Gastrocnemius medialis (tissue), 4 donors: ENCODE results near the gene ARL13A. TPM values are rescaled to one million over a fixed set of nuclear protein-coding genes. Genes with fewer than 3 reads are reported as not detected.

Experiments used
- ATAC-seq, 2 donors: fragments of 150-250 bp; one replicate each; pipeline ENCODE4 v1.9.1; 2016
- DNase-seq, 2 donors: peaks; one replicate each; pipeline ENCODE4 v3.0.0-alpha.2; 2019
- H3K27ac ChIP-seq, 4 donors: fragments of 200-600 bp; sonication (generic); 1 replicate in 1 of 4; 2 replicates in 3 of 4; pipeline ENCODE4 v1.5.1; 2016 to 2018; ENCODE audit warnings: mild to moderate bottlenecking in 2 of 4, moderate library complexity in 1 of 4
- H3K27me3 ChIP-seq, 3 donors: fragments of 200-600 bp; sonication (generic) in 2 of 3; 1 replicate in 1 of 3; 2 replicates in 2 of 3; pipeline versions ENCODE4 v1.5.1 to v1.6.0; 2016 to 2019; ENCODE audit warnings: mild to moderate bottlenecking in 1 of 3, moderate library complexity in 1 of 3
- H3K36me3 ChIP-seq, 2 donors: fragments of 200-600 bp; sonication (generic) in 1 of 2; one replicate each; pipeline ENCODE4 v1.5.1; 2017 to 2018
- H3K4me1 ChIP-seq, 2 donors: fragments of 200-600 bp; sonication (generic) in 1 of 2; one replicate each; pipeline ENCODE4 v1.5.1; 2016 to 2017; ENCODE audit warnings: mild to moderate bottlenecking in 2 of 2
- H3K4me3 ChIP-seq, 4 donors: fragments of 200-600 bp; sonication (generic) in 3 of 4; 1 replicate in 1 of 4; 2 replicates in 3 of 4; pipeline ENCODE4 v1.5.1; 2016 to 2019; ENCODE audit warnings: mild to moderate bottlenecking in 2 of 4
- H3K9me3 ChIP-seq, 3 donors: fragments of 200-600 bp; sonication (generic) in 2 of 3; 1 replicate in 1 of 3; 2 replicates in 2 of 3; pipeline ENCODE4 v1.5.1; 2016 to 2019
- POLR2A ChIP-seq, 2 donors: fragments of 450-650 bp; IDR thresholded peaks; one replicate each; pipeline ENCODE4 v1.6.1; 2017; ENCODE audit warnings: antibody characterized with exemption in 2 of 2, mild to moderate bottlenecking in 2 of 2, moderate library complexity in 2 of 2
- in situ Hi-C, 4 donors: fragments of 200-750 bp; cut with MboI; loops; one replicate each; pipeline versions ENCODE4 v1.15.0 to v1.8.0; 2017; ENCODE audit warnings: low sequenced_read_pairs in 4 of 4
- intact Hi-C: fragments of 100-400 bp; cut with DNase I; formaldehyde crosslinking; loops from one replicate; pipeline ENCODE4 v1.15.1; 2023; ENCODE audit warnings: low total_unique reads
- total RNA-seq, 4 donors: library from RNA; depleted of rRNA; stranded (reverse); fragments of >200 nt; gene quantifications; one replicate each; pipeline versions ENCODE4 v1.1.0 to v1.2.3, GENCODE V29; 2016
- TF ChIP-seq, protein P1 (sequence below), 5 experiments: fragments of 450-650 bp in 3 of 5; fragments of 200-600 bp in 2 of 5; sonication (generic) in 2 of 5; IDR thresholded peaks in 4 of 5; conservative IDR thresholded peaks in 1 of 5; 1 replicate in 4 of 5; 2 replicates in 1 of 5; pipeline ENCODE4 v1.5.1; 2016 to 2019; ENCODE audit warnings: antibody characterized with exemption in 5 of 5, mild to moderate bottlenecking in 3 of 5, moderate library complexity in 3 of 5

Gene ARL13A
- total RNA-seq: not detected

DNA sequence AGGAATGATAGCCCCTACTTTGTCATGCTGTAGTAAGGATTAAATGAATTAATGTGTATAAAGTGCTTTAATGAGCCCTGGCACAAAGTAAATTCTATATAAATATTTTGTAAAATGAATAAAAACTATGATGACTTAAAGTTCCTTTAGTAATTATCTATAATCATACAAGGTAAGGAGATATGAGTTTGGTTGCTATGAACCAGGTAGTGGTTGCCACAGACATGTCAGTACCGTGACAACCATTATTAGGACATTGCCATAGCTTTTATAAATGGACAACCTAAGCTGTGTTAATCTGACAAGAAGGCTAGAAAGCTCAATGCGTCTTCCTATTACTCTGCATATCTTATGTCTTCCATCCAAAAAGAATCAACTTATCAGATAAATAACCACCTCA lies at the start of gene ARL13A:
ARL13A (plus strand) TSS at position 301 of the 400 bp plus-strand sequence. CDS start 3,982 bp downstream, outside the sequence.
- Histone ChIP-seq H3K9me3 (no peaks in the 10 kb centered on the region), H3K27ac (no peak within 1 kb of the TSS), H3K36me3 (no peaks in the 10 kb centered on the region), H3K4me3 (no peak within 1 kb of the TSS), H3K27me3 (no peaks in the 10 kb centered on the region), H3K4me1 (no peaks in the 10 kb centered on the region)
- DNase-seq (no peak), ATAC-seq (no peak)
- in situ Hi-C loops: no loop called here
- TF ChIP-seq, protein P1, sequence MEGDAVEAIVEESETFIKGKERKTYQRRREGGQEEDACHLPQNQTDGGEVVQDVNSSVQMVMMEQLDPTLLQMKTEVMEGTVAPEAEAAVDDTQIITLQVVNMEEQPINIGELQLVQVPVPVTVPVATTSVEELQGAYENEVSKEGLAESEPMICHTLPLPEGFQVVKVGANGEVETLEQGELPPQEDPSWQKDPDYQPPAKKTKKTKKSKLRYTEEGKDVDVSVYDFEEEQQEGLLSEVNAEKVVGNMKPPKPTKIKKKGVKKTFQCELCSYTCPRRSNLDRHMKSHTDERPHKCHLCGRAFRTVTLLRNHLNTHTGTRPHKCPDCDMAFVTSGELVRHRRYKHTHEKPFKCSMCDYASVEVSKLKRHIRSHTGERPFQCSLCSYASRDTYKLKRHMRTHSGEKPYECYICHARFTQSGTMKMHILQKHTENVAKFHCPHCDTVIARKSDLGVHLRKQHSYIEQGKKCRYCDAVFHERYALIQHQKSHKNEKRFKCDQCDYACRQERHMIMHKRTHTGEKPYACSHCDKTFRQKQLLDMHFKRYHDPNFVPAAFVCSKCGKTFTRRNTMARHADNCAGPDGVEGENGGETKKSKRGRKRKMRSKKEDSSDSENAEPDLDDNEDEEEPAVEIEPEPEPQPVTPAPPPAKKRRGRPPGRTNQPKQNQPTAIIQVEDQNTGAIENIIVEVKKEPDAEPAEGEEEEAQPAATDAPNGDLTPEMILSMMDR (IDR thresholded peaks at IDR 0.05 in 4 of 5, conservative IDR thresholded peaks at IDR 0.05 in 1 of 5): no peak
- TF ChIP-seq POLR2A (IDR thresholded peaks at IDR 0.05): no peak
- intact Hi-C loops: no loop called here

DNA sequence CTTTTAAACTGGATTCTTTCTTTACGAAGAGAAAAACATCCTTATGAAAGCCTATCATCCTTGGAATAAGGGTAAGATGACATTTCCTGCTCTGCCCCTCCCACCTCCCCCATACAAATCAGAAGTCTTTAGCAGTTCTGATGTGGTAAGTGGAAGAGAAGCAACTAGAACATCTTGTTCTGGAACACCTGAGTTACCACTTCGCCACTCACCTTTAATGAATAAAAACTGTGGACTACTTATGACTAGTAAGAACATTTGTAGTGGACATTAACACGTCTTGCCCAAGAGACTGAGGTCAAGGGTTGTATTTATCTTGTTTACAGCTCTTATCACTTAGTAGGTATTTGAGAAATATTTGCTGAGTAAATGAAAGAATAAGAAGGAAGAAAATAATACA lies 45.1 kb upstream of the ARL13A start:
- Histone ChIP-seq H3K9me3 (no peaks in the 10 kb centered on the region), H3K4me1 (no peaks in the 10 kb centered on the region), H3K36me3 (no peaks in the 10 kb centered on the region), H3K27ac (no peak overlapping the region), H3K27me3 (peaks cover 0 to 13% (median 5%) of the 10 kb centered on the region in 3 donors), H3K4me3 (no peak overlapping the region)
- DNase-seq (no peak), ATAC-seq (no peak)
- in situ Hi-C loops: no loop called here
- intact Hi-C loops: no loop called here
- TF ChIP-seq POLR2A (IDR thresholded peaks at IDR 0.05): no peak
- TF ChIP-seq, protein P1 (IDR thresholded peaks at IDR 0.05 in 4 of 5, conservative IDR thresholded peaks at IDR 0.05 in 1 of 5): no peak

DNA sequence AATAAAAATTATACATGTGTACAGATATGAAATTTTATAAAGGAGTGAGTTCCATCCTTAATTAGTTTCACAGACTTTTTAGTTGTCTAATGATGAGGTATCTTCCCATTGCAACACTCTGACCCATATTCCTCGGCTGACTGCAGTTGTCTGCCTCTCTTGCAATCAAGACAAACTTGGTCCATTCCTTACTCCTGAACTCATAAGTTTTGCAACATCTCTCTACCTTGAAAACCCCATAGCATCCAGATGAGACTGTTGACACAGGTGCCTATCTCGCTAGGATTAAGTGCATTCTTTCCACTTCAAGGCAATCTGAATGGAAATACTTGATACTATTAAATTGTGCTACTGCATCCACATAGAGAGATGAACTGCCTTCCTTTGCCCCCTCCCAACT lies 43.1 kb upstream of the ARL13A start:
- Histone ChIP-seq H3K4me1 (no peaks in the 10 kb centered on the region), H3K36me3 (no peaks in the 10 kb centered on the region), H3K27ac (no peak overlapping the region), H3K27me3 (peaks cover 0 to 18% (median 5%) of the 10 kb centered on the region in 3 donors), H3K4me3 (no peak overlapping the region), H3K9me3 (no peaks in the 10 kb centered on the region)
- intact Hi-C loops (no loop called here), in situ Hi-C loops (no loop called here)
- DNase-seq (no peak), ATAC-seq (no peak)
- TF ChIP-seq POLR2A (IDR thresholded peaks at IDR 0.05): no peak
- TF ChIP-seq, protein P1 (IDR thresholded peaks at IDR 0.05 in 4 of 5, conservative IDR thresholded peaks at IDR 0.05 in 1 of 5): no peak

DNA sequence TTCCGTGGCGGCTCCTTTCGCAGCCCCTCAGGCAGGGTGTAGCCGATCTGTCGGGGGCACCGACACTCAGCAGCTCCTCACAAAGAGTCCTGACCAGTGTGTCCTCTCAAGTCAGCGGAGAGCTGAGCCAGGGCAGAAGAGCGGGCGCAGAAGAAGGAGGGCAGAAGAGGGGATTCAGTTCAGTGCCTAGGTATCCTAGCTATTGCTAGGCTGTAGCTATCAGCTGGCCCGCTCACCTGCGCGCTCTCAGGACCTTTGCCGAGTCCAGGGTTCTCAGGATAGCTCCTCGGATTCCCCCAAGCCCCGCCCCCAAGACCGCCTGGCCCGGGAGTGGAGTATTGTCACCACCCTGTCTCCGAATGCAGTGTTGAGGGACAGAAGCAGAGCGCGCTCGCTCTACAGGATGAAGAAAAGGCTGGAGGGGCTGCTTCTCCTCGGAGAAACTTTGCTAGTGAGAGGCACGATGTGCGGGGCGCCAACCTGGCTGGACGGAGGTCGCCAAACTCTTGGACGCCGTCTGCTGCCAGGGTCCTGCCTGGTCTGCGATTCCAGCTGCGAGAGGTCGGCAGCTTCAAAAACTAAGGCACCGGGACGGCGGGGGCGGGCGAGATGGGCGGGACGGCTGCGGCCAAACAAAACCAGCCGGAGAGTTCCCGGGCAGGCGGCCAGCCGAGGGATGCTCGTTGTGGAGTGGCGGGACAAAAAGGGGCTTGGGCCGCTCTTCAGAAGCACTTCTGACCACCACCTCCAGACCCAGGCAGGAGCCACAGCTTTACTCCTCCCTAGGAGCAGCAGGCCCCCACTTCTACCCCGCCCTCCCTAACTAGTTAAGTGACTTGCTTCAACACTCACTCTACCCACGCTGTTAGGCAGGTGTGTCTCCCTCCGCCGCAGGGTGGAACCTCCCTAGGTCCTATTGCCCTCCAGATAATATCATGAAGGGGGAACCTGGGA lies 40.6 kb upstream of the ARL13A start, which contains the start of gene XKRX:
XKRX (minus strand) TSS at position 258 of the 954 bp plus-strand sequence. CDS start 613 bp downstream, outside the sequence.
- DNase-seq: no peak

More for the DNA sequence above, 40.6 kb upstream of the ARL13A start, which contains the start of gene XKRX:
- in situ Hi-C loops (no loop called here), intact Hi-C loops (no loop called here)
- ATAC-seq: no peak
- Histone ChIP-seq H3K36me3 (no peaks in the 10 kb centered on the region), H3K27me3 (peaks cover 0 to 18% (median 5%) of the 10 kb centered on the region in 3 donors), H3K4me1 (no peaks in the 10 kb centered on the region), H3K4me3 (peak within 1 kb of the TSS; percentile 25 to 40 (median 33)), H3K9me3 (no peaks in the 10 kb centered on the region), H3K27ac (no peak within 1 kb of the TSS)
- TF ChIP-seq, protein P1 (IDR thresholded peaks at IDR 0.05 in 4 of 5, conservative IDR thresholded peaks at IDR 0.05 in 1 of 5): no peak
- TF ChIP-seq POLR2A (IDR thresholded peaks at IDR 0.05): no peak
